Neural progenitor cell (in vitro differentiated cells): Measurements from ENCODE around the gene UBE2S. TPM values are rescaled to one million over a fixed set of nuclear protein-coding genes. Genes with fewer than 3 reads are reported as not detected.

Experiments used
- DNase-seq: peaks from one replicate; pipeline ENCODE4 v3.0.0-alpha.2; 2016; ENCODE audit warnings: low spot score
- H2AFZ ChIP-seq: fragments of 200-600 bp; sonication (generic); replicated peaks from 2 replicates; pipeline ENCODE4 v1.6.1; 2016; ENCODE audit warnings: antibody characterized with exemption
- H3F3A ChIP-seq: fragments of 200-600 bp; sonication (generic); 2 replicates; pipeline ENCODE4 v1.6.1; 2016; ENCODE audit warnings: antibody characterized with exemption, low read depth
- H3K27ac ChIP-seq: fragments of 200-600 bp; sonication (generic); 2 replicates; pipeline ENCODE4 v1.5.1; 2016; ENCODE audit warnings: mild to moderate bottlenecking
- H3K27me3 ChIP-seq: fragments of 200-600 bp; sonication (generic); 2 replicates; pipeline ENCODE4 v1.6.1; 2016; ENCODE audit warnings: mild to moderate bottlenecking, moderate library complexity
- H3K36me3 ChIP-seq: fragments of 200-600 bp; sonication (generic); 2 replicates; pipeline ENCODE4 v1.5.1; 2016
- H3K4me1 ChIP-seq: fragments of 200-600 bp; sonication (generic); 2 replicates; pipeline ENCODE4 v1.6.1; 2016; ENCODE audit warnings: mixed run types
- H3K4me2 ChIP-seq: fragments of 200-600 bp; sonication (generic); 2 replicates; pipeline ENCODE4 v1.6.1; 2016
- H3K4me3 ChIP-seq: fragments of 200-600 bp; sonication (generic); 2 replicates; pipeline ENCODE4 v1.5.1; 2016
- H3K79me2 ChIP-seq: fragments of 200-600 bp; sonication (generic); 2 replicates; pipeline ENCODE4 v1.6.1; 2016; ENCODE audit warnings: low read depth
- H3K9ac ChIP-seq: fragments of 200-600 bp; sonication (generic); 2 replicates; pipeline ENCODE4 v1.6.1; 2016
- H3K9me3 ChIP-seq: fragments of 200-600 bp; sonication (generic); 2 replicates; pipeline ENCODE4 v1.5.1; 2016; ENCODE audit warnings: low read depth
- H4K20me1 ChIP-seq: fragments of 200-600 bp; sonication (generic); 2 replicates; pipeline ENCODE4 v1.6.1; 2016; ENCODE audit warnings: low read depth
- H3K27ac Mint-ChIP-seq: 3 replicates; pipeline ENCODE4 v1.8.0; 2021; ENCODE audit warnings: mixed read lengths
- H3K27me3 Mint-ChIP-seq: 2 replicates; pipeline ENCODE4 v1.8.0; 2022; ENCODE audit warnings: low read depth, mild to moderate bottlenecking, inconsistent platforms, moderate library complexity, mixed read lengths; ENCODE audit not compliant: insufficient read depth
- H3K36me3 Mint-ChIP-seq: 3 replicates; pipeline ENCODE4 v1.8.0; 2021; ENCODE audit warnings: mixed read lengths
- H3K4me1 Mint-ChIP-seq: 3 replicates; pipeline ENCODE4 v1.8.0; 2021; ENCODE audit warnings: mixed read lengths
- H3K4me3 Mint-ChIP-seq: 3 replicates; pipeline ENCODE4 v1.8.0; 2021; ENCODE audit warnings: mild to moderate bottlenecking, moderate library complexity, mixed read lengths
- H3K9me3 Mint-ChIP-seq: 3 replicates; pipeline ENCODE4 v1.8.0; 2020; ENCODE audit warnings: mixed read lengths
- EZH2 ChIP-seq: fragments of 200-600 bp; sonication (generic); IDR thresholded peaks from 2 replicates; pipeline ENCODE4 v1.6.1; 2017; ENCODE audit warnings: antibody characterized with exemption, mild to moderate bottlenecking, moderate library complexity
- EZH2phosphoT487 ChIP-seq: fragments of 200-600 bp; sonication (generic); IDR thresholded peaks from 2 replicates; pipeline ENCODE4 v1.6.1; 2017; ENCODE audit warnings: antibody characterized with exemption
- total RNA-seq: library from RNA; depleted of rRNA; stranded (reverse); fragments of >200 nt; gene quantifications from 2 replicates; pipeline ENCODE4 v1.2.3, GENCODE V29; 2015; ENCODE audit warnings: low replicate concordance
- TF ChIP-seq, protein P1 (sequence below): fragments of 200-600 bp; sonication (generic); IDR thresholded peaks from 2 replicates; pipeline ENCODE4 v1.5.1; 2017; ENCODE audit warnings: antibody characterized with exemption, mild to moderate bottlenecking

UBE2S gene
- total RNA-seq, 1 donor from 2014 or later, result 118 TPM

DNA sequence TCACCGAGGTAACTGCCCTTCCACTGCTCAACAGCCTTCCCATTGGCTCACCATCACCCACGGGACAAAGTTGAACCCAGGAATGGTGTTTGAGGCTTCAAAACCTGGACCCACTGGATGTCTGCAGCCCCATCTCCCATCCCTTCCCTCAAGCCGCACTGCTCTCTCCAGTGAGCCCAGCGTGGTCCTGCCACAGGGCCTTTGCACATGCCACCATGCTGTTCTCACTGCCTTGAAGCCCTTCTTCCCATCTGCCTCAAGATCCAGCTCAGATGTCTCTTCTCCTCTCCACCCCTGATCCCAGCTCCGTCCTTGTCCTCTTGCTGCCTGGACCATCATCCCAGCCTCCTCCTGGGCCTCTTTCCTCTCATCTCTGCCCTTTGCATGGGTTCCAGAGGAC, 31.5 kb upstream of the UBE2S start:
- Histone ChIP-seq H3K4me2 (no peak overlapping the region), H3K9me3 (no peaks in the 10 kb centered on the region), H3F3A (peaks cover 40% of the 10 kb centered on the region), H3K27ac (no peak overlapping the region), H2AFZ (no peak overlapping the region), H3K4me1 (peaks cover 5% of the 10 kb centered on the region), H3K36me3 (no peaks in the 10 kb centered on the region), H4K20me1 (peaks cover 41% of the 10 kb centered on the region), H3K27me3 (peaks cover 71% of the 10 kb centered on the region), H3K4me3 (no peak overlapping the region), H3K79me2 (no peaks in the 10 kb centered on the region), H3K9ac (no peak overlapping the region)
- H3K4me1 Mint-ChIP-seq, result peaks cover 24% of the 10 kb centered on the region
- H3K27me3 Mint-ChIP-seq, result peaks cover 47% of the 10 kb centered on the region
- H3K9me3 Mint-ChIP-seq, result peaks cover 8% of the 10 kb centered on the region
- no peak for DNase-seq
- no peak overlapping the region for H3K4me3 Mint-ChIP-seq
- H3K27ac Mint-ChIP-seq, result no peak overlapping the region
- no peak for TF ChIP-seq EZH2
- no peak for TF ChIP-seq EZH2phosphoT487
- TF ChIP-seq, protein P1, sequence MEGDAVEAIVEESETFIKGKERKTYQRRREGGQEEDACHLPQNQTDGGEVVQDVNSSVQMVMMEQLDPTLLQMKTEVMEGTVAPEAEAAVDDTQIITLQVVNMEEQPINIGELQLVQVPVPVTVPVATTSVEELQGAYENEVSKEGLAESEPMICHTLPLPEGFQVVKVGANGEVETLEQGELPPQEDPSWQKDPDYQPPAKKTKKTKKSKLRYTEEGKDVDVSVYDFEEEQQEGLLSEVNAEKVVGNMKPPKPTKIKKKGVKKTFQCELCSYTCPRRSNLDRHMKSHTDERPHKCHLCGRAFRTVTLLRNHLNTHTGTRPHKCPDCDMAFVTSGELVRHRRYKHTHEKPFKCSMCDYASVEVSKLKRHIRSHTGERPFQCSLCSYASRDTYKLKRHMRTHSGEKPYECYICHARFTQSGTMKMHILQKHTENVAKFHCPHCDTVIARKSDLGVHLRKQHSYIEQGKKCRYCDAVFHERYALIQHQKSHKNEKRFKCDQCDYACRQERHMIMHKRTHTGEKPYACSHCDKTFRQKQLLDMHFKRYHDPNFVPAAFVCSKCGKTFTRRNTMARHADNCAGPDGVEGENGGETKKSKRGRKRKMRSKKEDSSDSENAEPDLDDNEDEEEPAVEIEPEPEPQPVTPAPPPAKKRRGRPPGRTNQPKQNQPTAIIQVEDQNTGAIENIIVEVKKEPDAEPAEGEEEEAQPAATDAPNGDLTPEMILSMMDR, result no peak
- H3K36me3 Mint-ChIP-seq, result no peaks in the 10 kb centered on the region

DNA sequence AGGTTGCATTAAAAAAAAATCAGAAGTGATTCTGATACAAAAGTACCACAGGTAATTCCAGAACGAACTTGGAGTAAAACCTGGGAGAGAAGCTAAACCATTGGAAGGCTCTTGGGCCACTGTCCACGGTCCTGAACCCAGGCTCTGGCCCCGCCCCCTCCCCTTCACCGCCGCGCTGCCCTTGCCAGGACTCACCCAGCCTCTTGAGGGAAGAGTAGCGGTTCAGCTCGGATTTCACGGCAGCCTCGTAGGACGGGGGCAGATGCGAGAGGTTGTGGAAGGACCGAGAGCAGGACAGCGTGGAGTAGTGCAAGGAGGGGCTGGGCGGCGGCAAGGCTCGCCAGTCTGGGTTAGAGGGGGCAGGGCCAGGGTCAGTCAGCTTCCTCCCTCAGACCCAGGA, 29.8 kb upstream of the UBE2S start:
- Histone ChIP-seq H3F3A (peaks cover 31% of the 10 kb centered on the region), H3K4me3 (no peak overlapping the region), H3K4me2 (no peak overlapping the region), H3K4me1 (peaks cover 5% of the 10 kb centered on the region), H3K36me3 (no peaks in the 10 kb centered on the region), H2AFZ (no peak overlapping the region), H3K79me2 (no peaks in the 10 kb centered on the region), H3K27ac (no peak overlapping the region), H3K9me3 (no peaks in the 10 kb centered on the region), H3K27me3 (peaks cover 55% of the 10 kb centered on the region), H3K9ac (no peak overlapping the region), H4K20me1 (peaks cover 38% of the 10 kb centered on the region)
- Mint-ChIP-seq H3K4me1 (peaks cover 15% of the 10 kb centered on the region), H3K27me3 (peaks cover 48% of the 10 kb centered on the region), H3K4me3 (peak overlapping the region; percentile 6), H3K9me3 (peaks cover 8% of the 10 kb centered on the region), H3K36me3 (no peaks in the 10 kb centered on the region), H3K27ac (no peak overlapping the region)
- TF ChIP-seq EZH2 (no peak), EZH2phosphoT487 (no peak)
- TF ChIP-seq, protein P1, result no peak
- DNase-seq, result peak; percentile 90

GRCh38 chr19:55436847-55437246, 29.3 kb upstream of the UBE2S start:
- peaks cover 31% of the 10 kb centered on the region for H3F3A ChIP-seq
- Mint-ChIP-seq H3K27me3 (peaks cover 48% of the 10 kb centered on the region), H3K36me3 (no peaks in the 10 kb centered on the region)

More at GRCh38 chr19:55436847-55437246, 29.3 kb upstream of the UBE2S start:
- Histone ChIP-seq H3K4me1 (peaks cover 5% of the 10 kb centered on the region), H3K4me2 (no peak overlapping the region), H3K27ac (no peak overlapping the region), H3K79me2 (no peaks in the 10 kb centered on the region), H3K27me3 (peaks cover 49% of the 10 kb centered on the region), H2AFZ (no peak overlapping the region), H3K9ac (no peak overlapping the region), H3K9me3 (no peaks in the 10 kb centered on the region), H4K20me1 (peaks cover 35% of the 10 kb centered on the region), H3K4me3 (no peak overlapping the region), H3K36me3 (no peaks in the 10 kb centered on the region)
- TF ChIP-seq EZH2phosphoT487, result no peak
- TF ChIP-seq, protein P1, result no peak
- TF ChIP-seq EZH2, result no peak
- Mint-ChIP-seq H3K4me3 (peak overlapping the region; percentile 6), H3K4me1 (peaks cover 15% of the 10 kb centered on the region), H3K9me3 (peaks cover 8% of the 10 kb centered on the region), H3K27ac (no peak overlapping the region)
- no peak for DNase-seq
